ENCODE results near the gene VIL1. TPM values are rescaled to one million over a fixed set of nuclear protein-coding genes. Genes with fewer than 3 reads are reported as not detected.

Gene VIL1
- total RNA-seq, 1 experiment from 2014 or later, result 0.26 TPM

DNA sequence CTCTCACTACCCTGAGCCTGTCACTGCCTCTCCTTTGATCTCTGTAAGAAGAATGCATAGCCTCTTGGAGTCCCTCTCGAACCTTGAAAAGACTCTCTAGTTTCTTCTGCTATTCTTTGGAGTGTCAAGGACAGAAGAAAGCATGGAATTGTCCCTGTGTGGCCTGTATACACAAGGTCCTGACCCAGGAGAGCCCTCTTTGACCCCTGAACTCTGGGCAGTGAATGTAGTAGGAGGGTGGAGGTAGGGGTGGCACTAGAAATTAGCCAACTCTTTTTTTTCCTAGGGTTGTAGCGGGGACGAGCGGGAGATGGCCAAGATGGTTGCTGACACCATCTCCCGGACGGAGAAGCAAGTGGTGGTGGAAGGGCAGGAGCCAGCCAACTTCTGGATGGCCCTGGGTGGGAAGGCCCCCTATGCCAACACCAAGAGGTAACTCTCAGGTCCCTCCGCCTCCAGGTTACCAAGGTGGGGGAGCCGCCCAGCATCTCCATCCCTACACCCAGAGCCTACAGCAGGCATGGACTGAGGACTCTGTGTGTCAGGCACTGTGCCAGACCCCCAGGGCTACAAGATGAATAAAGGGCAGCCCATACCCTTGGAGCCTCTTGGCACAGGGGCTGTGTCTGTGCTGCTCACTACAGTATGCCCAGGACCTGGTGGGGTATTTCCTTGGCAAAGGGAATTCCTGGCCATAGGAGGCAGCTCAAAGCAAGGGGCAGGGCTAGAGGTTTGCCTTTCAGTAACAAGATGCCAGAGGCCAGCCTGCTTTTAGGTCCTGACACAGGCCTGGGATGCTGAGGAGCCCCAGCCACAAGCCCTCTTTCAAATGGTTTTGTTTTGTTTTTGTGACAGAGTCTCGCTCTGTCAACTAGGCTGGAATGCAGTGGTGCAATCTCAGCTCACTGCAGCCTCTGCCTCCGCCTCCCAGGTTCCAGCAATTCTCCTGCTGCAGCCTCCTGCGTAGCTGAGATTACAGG lies 16.4 kb downstream of the VIL1 start:
- DNase-seq, result no peak
- Histone ChIP-seq H3K27me3 (ENCODE audit: low read length) (no peaks in the 10 kb centered on the region), H3K9me3 (ENCODE audit: low read length) (no peaks in the 10 kb centered on the region), H3K36me3 (ENCODE audit: low read depth, low read length) (no peaks in the 10 kb centered on the region), H3K79me2 (ENCODE audit: low read length) (no peaks in the 10 kb centered on the region), H2AFZ (ENCODE audit: low read length) (no peak overlapping the region), H3K9me2 (replicated peaks; ENCODE audit: low read length) (no peaks in the 10 kb centered on the region), H3K4me1 (ENCODE audit: insufficient read depth, low read length) (no peaks in the 10 kb centered on the region), H3K9ac (ENCODE audit: low read length) (no peak overlapping the region), H3K4me2 (ENCODE audit: low read length) (no peak overlapping the region), H3K27ac (ENCODE audit: low read length) (no peak overlapping the region), H3K4me3 (ENCODE audit: low read length) (no peak overlapping the region), H4K20me1 (ENCODE audit: low read length) (no peaks in the 10 kb centered on the region), H3F3A (ENCODE audit: low read length, unreplicated experiment) (no peaks in the 10 kb centered on the region)
- intact Hi-C loops (cut with micrococcal nuclease), result no loop called here
- POLR2A ChIA-PET (ENCODE audit: unreplicated experiment), result no interaction called here
- CTCF ChIA-PET, result no interaction called here
- BruUV-seq (replicated peaks), result no TSS peak
- no peak for TF ChIP-seq EZH2 (IDR thresholded peaks at IDR 0.05; ENCODE audit: low read length, unreplicated experiment)
- TF ChIP-seq, protein P1, sequence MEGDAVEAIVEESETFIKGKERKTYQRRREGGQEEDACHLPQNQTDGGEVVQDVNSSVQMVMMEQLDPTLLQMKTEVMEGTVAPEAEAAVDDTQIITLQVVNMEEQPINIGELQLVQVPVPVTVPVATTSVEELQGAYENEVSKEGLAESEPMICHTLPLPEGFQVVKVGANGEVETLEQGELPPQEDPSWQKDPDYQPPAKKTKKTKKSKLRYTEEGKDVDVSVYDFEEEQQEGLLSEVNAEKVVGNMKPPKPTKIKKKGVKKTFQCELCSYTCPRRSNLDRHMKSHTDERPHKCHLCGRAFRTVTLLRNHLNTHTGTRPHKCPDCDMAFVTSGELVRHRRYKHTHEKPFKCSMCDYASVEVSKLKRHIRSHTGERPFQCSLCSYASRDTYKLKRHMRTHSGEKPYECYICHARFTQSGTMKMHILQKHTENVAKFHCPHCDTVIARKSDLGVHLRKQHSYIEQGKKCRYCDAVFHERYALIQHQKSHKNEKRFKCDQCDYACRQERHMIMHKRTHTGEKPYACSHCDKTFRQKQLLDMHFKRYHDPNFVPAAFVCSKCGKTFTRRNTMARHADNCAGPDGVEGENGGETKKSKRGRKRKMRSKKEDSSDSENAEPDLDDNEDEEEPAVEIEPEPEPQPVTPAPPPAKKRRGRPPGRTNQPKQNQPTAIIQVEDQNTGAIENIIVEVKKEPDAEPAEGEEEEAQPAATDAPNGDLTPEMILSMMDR (conservative IDR thresholded peaks at IDR 0.05; ENCODE audit: low read depth, low read length), result no peak
- no peak for TF ChIP-seq EZH2phosphoT487 (IDR thresholded peaks at IDR 0.05; ENCODE audit: borderline replicate concordance, low read length)
- ATAC-seq, result no peak

DNA sequence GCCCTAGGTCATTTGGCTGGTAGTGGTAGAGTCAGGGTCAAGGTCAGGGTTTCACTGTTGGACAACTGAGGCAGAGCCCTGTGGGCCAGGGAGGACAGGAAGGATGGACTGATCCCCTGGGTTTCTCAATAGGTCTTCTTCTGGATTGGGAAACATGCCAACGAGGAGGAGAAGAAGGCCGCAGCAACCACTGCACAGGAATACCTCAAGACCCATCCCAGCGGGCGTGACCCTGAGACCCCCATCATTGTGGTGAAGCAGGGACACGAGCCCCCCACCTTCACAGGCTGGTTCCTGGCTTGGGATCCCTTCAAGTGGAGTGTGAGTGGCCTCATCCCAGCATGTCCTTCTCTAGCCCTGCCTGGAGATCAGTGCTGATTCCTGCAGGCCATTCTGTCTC lies 18.1 kb downstream of the VIL1 start:
- Histone ChIP-seq H3K9me3 (ENCODE audit: low read length) (no peaks in the 10 kb centered on the region), H3K79me2 (ENCODE audit: low read length) (no peaks in the 10 kb centered on the region), H3K9me2 (replicated peaks; ENCODE audit: low read length) (no peaks in the 10 kb centered on the region), H3K4me1 (ENCODE audit: insufficient read depth, low read length) (no peaks in the 10 kb centered on the region), H4K20me1 (ENCODE audit: low read length) (no peaks in the 10 kb centered on the region), H2AFZ (ENCODE audit: low read length) (no peak overlapping the region), H3K27ac (ENCODE audit: low read length) (no peak overlapping the region), H3K36me3 (ENCODE audit: low read depth, low read length) (no peaks in the 10 kb centered on the region), H3K27me3 (ENCODE audit: low read length) (no peaks in the 10 kb centered on the region), H3K4me3 (ENCODE audit: low read length) (no peak overlapping the region), H3K9ac (ENCODE audit: low read length) (no peak overlapping the region), H3K4me2 (ENCODE audit: low read length) (no peak overlapping the region), H3F3A (ENCODE audit: low read length, unreplicated experiment) (no peaks in the 10 kb centered on the region)
- ATAC-seq (no peak), DNase-seq (no peak)
- no TSS peak for BruUV-seq (replicated peaks)
- intact Hi-C loops (cut with micrococcal nuclease), result no loop called here
- POLR2A ChIA-PET (ENCODE audit: unreplicated experiment), result no interaction called here
- CTCF ChIA-PET, result no interaction called here
- TF ChIP-seq, protein P1 (conservative IDR thresholded peaks at IDR 0.05; ENCODE audit: low read depth, low read length), result no peak
- no peak for TF ChIP-seq EZH2 (IDR thresholded peaks at IDR 0.05; ENCODE audit: low read length, unreplicated experiment)
- TF ChIP-seq EZH2phosphoT487 (IDR thresholded peaks at IDR 0.05; ENCODE audit: borderline replicate concordance, low read length), result no peak

DNA sequence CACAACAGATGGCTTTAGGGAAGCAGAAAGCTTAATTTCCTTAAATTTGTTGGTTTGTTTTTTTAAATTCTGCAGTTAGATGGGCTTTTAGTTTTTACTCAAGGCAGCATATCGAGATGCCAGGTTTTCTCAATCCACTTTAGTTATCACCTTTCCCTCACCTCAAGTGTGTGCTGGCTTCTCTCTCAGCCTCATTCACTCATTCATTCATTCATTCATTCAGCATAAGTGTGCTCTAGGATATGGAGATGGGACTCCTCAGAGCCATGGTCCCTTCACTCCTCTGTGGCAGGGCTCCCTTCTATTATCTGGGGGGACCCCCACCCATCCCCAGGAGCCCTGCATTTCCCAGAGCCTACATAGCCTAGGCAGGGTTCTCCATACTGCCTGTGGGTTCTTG lies 19.0 kb downstream of the VIL1 start:
- Histone ChIP-seq H3K36me3 (ENCODE audit: low read depth, low read length) (no peaks in the 10 kb centered on the region), H3K9me2 (replicated peaks; ENCODE audit: low read length) (no peaks in the 10 kb centered on the region), H3K4me1 (ENCODE audit: insufficient read depth, low read length) (no peaks in the 10 kb centered on the region), H3K27ac (ENCODE audit: low read length) (no peak overlapping the region), H3F3A (ENCODE audit: low read length, unreplicated experiment) (no peaks in the 10 kb centered on the region), H3K9ac (ENCODE audit: low read length) (no peak overlapping the region), H3K4me3 (ENCODE audit: low read length) (no peak overlapping the region), H3K9me3 (ENCODE audit: low read length) (no peaks in the 10 kb centered on the region), H4K20me1 (ENCODE audit: low read length) (no peaks in the 10 kb centered on the region), H3K4me2 (ENCODE audit: low read length) (no peak overlapping the region), H3K27me3 (ENCODE audit: low read length) (no peaks in the 10 kb centered on the region), H3K79me2 (ENCODE audit: low read length) (no peaks in the 10 kb centered on the region), H2AFZ (ENCODE audit: low read length) (no peak overlapping the region)
- no TSS peak for BruUV-seq (replicated peaks)
- no peak for DNase-seq
- TF ChIP-seq, protein P1 (conservative IDR thresholded peaks at IDR 0.05; ENCODE audit: low read depth, low read length), result no peak
- TF ChIP-seq EZH2phosphoT487 (IDR thresholded peaks at IDR 0.05; ENCODE audit: borderline replicate concordance, low read length) (no peak), EZH2 (IDR thresholded peaks at IDR 0.05; ENCODE audit: low read length, unreplicated experiment) (no peak)
- CTCF ChIA-PET, result no interaction called here
- POLR2A ChIA-PET (ENCODE audit: unreplicated experiment), result no interaction called here
- intact Hi-C loops (cut with micrococcal nuclease), result no loop called here
- no peak for ATAC-seq
